Endothelial cell of hepatic sinusoid (primary cell): Measurements from ENCODE around the gene CC2D2A.
"Not testable (repeated sequence)": the region's sequence is repeated elsewhere in the genome, so short reads cannot be mapped to it uniquely, and the experiment has no call there.

ENCODE experiments used
- in situ Hi-C: cut with HindIII; loops from 2 replicates; pipeline ENCODE4 v1.10.0; 2017; ENCODE audit warnings: low sequenced_read_pairs

The CC2D2A gene

GRCh38 chr4:15507679-15508078 lies 38.0 kb downstream of the CC2D2A start:
- in situ Hi-C loops: no loop called here

GRCh38 chr4:15510961-15511360 lies 41.3 kb downstream of the CC2D2A start:
- in situ Hi-C loops: no loop called here

- in situ Hi-C loops: no loop called here
These were observed 43.9 kb downstream of the CC2D2A start for GRCh38 chr4:15513545-15513944.

GRCh38 chr4:15515106-15515505 lies 45.4 kb downstream of the CC2D2A start:
- in situ Hi-C loops: no loop called here

GRCh38 chr4:15516494-15516893 lies 46.8 kb downstream of the CC2D2A start:
- in situ Hi-C loops: no loop called here

- in situ Hi-C loops: not testable (repeated sequence)
These were observed 48.0 kb downstream of the CC2D2A start for GRCh38 chr4:15517681-15518080.

GRCh38 chr4:15521442-15522039 lies 51.9 kb downstream of the CC2D2A start:
- in situ Hi-C loops: no loop called here

GRCh38 chr4:15525080-15525479 lies 55.4 kb downstream of the CC2D2A start:
- in situ Hi-C loops: no loop called here

- in situ Hi-C loops: no loop called here
These were observed 57.4 kb downstream of the CC2D2A start for GRCh38 chr4:15526924-15527592.

- in situ Hi-C loops: no loop called here
These were observed 62.1 kb downstream of the CC2D2A start for GRCh38 chr4:15531792-15532191.

- in situ Hi-C loops: no loop called here
These were observed 64.1 kb downstream of the CC2D2A start for GRCh38 chr4:15533817-15534216.

- in situ Hi-C loops: no loop called here
These were observed 65.9 kb downstream of the CC2D2A start for GRCh38 chr4:15535599-15535998.

GRCh38 chr4:15536552-15537499 lies 67.1 kb downstream of the CC2D2A start:
- in situ Hi-C loops: no loop called here

GRCh38 chr4:15541941-15542340 lies 72.3 kb downstream of the CC2D2A start:
- in situ Hi-C loops: no loop called here

GRCh38 chr4:15542760-15543159 lies 73.1 kb downstream of the CC2D2A start:
- in situ Hi-C loops: no loop called here

- in situ Hi-C loops: no loop called here
These were observed 74.0 kb downstream of the CC2D2A start for GRCh38 chr4:15543537-15544247.

GRCh38 chr4:15544248-15544729 lies 74.6 kb downstream of the CC2D2A start:
- in situ Hi-C loops: no loop called here

- in situ Hi-C loops: no loop called here
These were observed 75.7 kb downstream of the CC2D2A start for GRCh38 chr4:15545371-15545770.

GRCh38 chr4:15547392-15547791 lies 77.7 kb downstream of the CC2D2A start:
- in situ Hi-C loops: no loop called here

GRCh38 chr4:15550491-15550890 lies 80.8 kb downstream of the CC2D2A start:
- in situ Hi-C loops: no loop called here
